Measurements from ENCODE around the gene SPDYC. TPM values are rescaled to one million over a fixed set of nuclear protein-coding genes. Genes with fewer than 3 reads are reported as not detected.

Gene SPDYC
- total RNA-seq, 1 experiment from 2014 or later: not detected

DNA sequence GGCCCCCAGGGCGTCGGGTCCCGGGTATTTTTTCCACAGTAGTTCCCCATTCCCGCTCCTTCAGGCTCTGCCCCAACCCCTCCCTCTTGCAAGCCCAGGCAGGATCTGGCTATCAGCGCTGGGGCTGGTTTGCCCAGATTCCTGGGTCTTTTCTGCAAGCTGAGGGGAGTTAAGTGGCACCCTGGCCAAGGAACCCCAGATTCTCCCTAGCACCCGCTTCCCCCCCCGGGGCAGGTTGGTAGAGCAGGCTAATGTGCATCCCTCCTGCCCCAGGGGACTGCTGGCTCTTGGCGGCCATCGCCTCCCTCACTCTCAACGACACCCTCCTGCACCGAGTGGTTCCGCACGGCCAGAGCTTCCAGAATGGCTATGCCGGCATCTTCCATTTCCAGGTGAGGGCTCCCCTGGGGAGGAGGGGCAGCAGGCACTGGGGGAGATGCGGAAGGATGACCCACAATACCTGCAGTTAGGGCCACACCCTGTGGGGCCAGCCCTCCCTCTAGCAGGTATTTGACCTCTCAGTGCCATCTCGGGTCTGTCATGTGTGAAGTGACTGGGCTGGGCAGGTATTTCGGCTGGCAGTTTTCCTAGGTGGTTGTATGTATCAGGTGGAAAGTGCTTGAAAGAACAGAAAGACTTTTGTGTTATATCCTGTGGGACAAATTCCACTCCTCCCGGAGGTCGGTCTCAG lies 13.3 kb downstream of the SPDYC start:
- H3K4me3 ChIP-seq: no peak overlapping the region
- H3K27me3 ChIP-seq: no peaks in the 10 kb centered on the region
- no peak for DNase-seq
- H3K9me3 ChIP-seq: no peaks in the 10 kb centered on the region
- H3K36me3 ChIP-seq: peaks cover 10% of the 10 kb centered on the region

DNA sequence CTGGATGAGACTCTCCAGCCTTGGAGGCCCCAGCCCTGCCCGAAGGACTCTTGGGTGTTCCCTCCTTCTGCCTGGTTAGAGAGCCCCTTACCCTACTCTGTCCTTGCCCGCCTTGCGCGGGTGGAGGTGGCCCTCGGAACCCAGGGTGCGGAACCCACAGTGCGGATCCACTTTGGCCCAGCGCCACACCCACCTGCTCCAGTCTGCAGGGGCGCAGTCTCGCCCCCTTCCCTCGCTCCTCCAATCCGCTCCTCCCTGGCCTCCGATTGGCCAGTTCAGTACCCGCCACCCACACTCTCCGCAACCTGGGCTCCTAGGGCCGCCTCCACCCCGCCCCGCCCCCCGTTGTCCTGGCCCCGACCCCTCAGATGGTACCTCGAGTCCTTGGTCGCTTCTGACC lies 14.1 kb downstream of the SPDYC start:
- Histone ChIP-seq H3K4me3 (no peak overlapping the region), H3K9me3 (no peaks in the 10 kb centered on the region), H3K36me3 (peaks cover 10% of the 10 kb centered on the region), H3K27me3 (no peaks in the 10 kb centered on the region)
- no peak for DNase-seq

DNA sequence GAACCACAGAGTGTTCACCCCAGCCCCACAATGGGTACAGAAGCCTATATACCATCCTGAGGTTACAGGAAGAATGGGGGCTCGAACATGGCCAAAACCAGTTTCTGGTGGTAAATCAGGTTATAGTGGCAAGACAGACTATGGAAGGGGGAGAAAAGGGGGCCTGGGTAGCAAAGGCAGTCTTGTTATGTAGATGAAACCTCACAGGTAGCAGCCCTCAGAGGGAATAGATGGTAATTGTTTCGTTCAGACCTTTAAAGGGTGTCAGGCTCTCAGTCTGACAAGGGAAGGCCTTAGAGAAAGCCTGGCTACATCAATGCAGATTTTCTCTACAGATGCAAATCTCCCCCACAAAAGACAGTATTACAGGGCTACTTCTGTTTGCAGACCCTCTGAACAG lies 15.1 kb downstream of the SPDYC start:
- peaks cover 13% of the 10 kb centered on the region for H3K36me3 ChIP-seq

DNA sequence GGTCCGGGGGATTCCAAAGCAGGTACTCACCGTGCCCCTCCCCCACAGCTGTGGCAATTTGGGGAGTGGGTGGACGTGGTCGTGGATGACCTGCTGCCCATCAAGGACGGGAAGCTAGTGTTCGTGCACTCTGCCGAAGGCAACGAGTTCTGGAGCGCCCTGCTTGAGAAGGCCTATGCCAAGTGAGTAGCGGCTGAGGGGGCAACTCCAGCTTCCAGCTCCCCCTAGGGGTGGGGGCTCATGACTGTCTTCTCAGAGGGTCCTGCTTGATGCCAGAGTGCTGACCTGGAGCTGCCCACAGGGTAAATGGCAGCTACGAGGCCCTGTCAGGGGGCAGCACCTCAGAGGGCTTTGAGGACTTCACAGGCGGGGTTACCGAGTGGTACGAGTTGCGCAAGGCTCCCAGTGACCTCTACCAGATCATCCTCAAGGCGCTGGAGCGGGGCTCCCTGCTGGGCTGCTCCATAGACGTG lies 15.9 kb downstream of the SPDYC start:
- H3K36me3 ChIP-seq: peaks cover 13% of the 10 kb centered on the region
- H3K9me3 ChIP-seq: no peaks in the 10 kb centered on the region
- DNase-seq: no peak
- no peak overlapping the region for H3K4me3 ChIP-seq
- no peaks in the 10 kb centered on the region for H3K27me3 ChIP-seq

More for the DNA sequence above, 15.1 kb downstream of the SPDYC start:
- DNase-seq: no peak
- H3K9me3 ChIP-seq: no peaks in the 10 kb centered on the region
- H3K27me3 ChIP-seq: no peaks in the 10 kb centered on the region
- H3K4me3 ChIP-seq: no peak overlapping the region

DNA sequence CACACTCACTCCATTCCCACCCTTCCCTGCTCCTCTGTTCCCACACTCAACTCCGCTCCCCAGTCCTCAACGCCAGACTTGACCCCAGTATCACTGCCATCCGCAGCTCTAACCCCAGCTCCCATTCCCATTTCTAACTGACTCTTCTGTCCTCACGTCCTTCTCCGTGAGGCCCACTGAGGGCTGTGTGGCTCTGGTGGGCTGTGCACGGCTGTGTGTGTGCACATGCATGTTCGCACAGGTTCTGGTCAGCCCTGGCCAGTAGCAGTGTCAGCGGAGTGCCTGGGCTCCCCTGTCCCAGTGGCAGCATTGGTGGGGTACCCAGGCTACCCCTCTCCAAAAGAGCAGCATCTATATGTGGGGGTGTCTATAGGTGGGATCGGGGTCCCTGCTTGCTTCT lies 16.7 kb downstream of the SPDYC start:
- H3K36me3 ChIP-seq: peaks cover 15% of the 10 kb centered on the region

DNA sequence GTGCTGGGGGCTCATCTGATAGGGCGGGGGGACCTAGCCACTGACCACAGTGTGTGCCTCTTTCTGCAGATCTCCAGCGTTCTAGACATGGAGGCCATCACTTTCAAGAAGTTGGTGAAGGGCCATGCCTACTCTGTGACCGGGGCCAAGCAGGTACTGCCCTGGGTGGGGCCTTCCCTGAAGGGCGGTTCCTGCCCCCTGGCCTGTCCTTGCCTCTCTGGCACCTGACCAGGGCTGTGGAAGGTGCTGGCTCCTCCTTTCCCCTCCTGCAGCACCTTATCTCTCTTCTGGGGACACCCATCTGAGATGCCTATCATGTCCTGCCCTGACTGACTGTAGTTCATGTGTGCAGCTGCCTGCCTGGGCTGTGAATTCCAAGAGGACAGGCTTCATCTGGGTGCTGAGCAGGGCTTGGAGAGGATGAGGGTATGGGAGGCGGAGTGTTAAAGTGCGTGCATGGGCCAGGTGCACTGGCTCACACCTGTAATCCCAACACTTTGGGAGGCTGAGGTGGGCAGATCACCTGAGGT lies 17.2 kb downstream of the SPDYC start:
- H3K9me3 ChIP-seq: no peaks in the 10 kb centered on the region
- H3K4me3 ChIP-seq: no peak overlapping the region
- peaks cover 18% of the 10 kb centered on the region for H3K36me3 ChIP-seq
- no peaks in the 10 kb centered on the region for H3K27me3 ChIP-seq
- DNase-seq: no peak

More for the DNA sequence above, 16.7 kb downstream of the SPDYC start:
- DNase-seq: no peak
- no peaks in the 10 kb centered on the region for H3K27me3 ChIP-seq
- H3K4me3 ChIP-seq: no peak overlapping the region
- no peaks in the 10 kb centered on the region for H3K9me3 ChIP-seq

DNA sequence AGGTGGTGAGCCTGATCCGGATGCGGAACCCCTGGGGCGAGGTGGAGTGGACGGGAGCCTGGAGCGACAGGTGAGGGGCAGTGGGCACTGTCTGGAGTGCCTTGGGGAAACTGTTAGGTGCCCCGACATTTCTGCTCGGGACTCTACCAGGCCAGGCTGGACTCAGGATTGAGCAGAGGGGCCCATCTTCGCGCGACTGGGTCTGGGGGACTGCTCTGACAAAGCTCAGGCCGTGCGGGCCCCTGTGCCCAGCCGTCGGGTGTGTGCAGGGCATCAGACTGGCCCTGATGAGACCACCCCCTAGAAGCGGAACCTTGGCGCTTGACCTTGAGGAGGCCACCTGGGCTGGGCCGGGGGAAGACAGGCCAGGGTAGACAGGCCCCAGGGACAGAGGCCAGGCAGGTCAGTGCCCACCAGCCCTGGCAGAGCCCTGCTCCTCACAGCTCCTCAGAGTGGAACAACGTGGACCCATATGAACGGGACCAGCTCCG lies 18.0 kb downstream of the SPDYC start:
- H3K36me3 ChIP-seq: peaks cover 18% of the 10 kb centered on the region
- H3K9me3 ChIP-seq: no peaks in the 10 kb centered on the region
- no peak overlapping the region for H3K4me3 ChIP-seq
- DNase-seq: no peak
- no peaks in the 10 kb centered on the region for H3K27me3 ChIP-seq

DNA sequence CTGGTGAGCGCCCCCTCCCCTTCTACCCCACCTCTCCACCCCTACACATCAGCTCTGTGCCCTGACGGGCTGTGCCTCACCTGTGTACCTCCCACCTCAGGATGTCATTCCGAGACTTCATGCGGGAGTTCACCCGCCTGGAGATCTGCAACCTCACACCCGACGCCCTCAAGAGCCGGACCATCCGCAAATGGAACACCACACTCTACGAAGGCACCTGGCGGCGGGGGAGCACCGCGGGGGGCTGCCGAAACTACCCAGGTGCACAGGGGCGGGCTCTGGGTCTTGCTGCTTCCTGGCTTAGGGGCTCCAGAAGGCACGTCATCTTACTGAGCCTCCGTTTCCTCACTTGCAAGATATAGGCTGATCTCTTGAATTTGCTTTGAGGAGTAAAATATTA lies 18.5 kb downstream of the SPDYC start:
- Histone ChIP-seq H3K27me3 (no peaks in the 10 kb centered on the region), H3K4me3 (no peak overlapping the region), H3K36me3 (peaks cover 18% of the 10 kb centered on the region), H3K9me3 (no peaks in the 10 kb centered on the region)
- DNase-seq: no peak

DNA sequence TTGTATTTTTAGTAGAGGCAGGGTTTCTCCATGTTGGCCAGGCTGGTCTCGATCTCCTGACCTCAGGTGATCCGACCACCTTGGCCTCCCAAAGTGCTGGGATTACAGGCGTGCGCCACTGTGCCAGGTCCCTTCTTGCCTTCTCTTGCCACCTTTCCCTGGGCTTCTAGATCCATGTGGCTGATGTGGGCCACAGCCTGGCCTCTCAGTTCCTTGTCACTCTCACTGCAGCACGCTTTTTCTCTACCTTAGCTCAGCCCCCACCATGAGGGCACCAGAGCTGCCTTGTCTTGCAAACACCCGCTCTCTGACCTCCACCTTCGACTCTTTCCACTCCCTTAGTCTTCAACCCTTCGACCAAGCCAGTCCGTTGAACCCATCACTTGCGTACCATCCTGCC lies 19.2 kb downstream of the SPDYC start:
- no peaks in the 10 kb centered on the region for H3K9me3 ChIP-seq
- DNase-seq: no peak
- no peaks in the 10 kb centered on the region for H3K27me3 ChIP-seq
- peaks cover 21% of the 10 kb centered on the region for H3K36me3 ChIP-seq
- no peak overlapping the region for H3K4me3 ChIP-seq

DNA sequence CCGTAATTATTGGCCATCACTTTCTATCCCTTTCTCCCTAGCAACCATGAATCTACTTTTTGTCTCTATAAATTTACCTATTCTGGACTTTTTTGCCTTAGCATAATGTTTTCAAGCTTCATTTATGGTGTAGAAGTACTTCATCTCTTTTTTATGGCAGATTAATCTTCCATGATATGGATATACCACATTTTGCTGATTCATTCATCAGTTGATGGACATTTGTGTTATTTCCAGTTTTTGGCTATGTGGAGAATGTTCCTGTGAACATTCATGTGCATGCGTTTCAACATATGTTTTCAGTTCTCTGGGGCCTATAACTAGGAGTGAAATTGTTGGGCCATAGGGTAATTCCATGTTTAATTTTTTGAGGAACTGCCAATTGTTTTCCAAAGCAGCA lies 24.5 kb downstream of the SPDYC start:
- Histone ChIP-seq H3K9me3 (no peaks in the 10 kb centered on the region), H3K36me3 (peaks cover 23% of the 10 kb centered on the region), H3K4me3 (no peak overlapping the region), H3K27me3 (no peaks in the 10 kb centered on the region)
- no peak for DNase-seq

DNA sequence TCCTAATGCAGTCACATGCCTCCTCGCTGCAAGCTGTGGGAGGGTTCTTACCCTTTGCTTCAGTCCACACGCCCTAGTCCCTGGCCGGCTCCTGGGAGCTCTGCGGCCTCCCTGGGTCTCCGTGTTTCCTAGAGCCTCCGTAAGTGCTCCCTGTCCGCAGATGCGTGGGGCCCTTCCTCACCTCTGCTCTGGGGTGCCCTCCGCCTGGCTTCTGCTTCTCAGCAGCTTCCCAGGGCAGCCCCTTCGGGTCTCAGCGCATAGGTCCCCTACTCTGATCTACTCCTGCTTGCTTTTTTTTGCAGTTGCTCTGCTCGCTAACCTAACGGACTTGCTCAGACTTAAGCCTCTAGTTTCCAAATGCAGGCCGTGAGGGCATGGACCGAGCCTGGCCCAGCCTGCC lies 34.1 kb downstream of the SPDYC start:
- peaks cover 15% of the 10 kb centered on the region for H3K36me3 ChIP-seq
- H3K9me3 ChIP-seq: no peaks in the 10 kb centered on the region
- DNase-seq: no peak
- H3K27me3 ChIP-seq: no peaks in the 10 kb centered on the region
- H3K4me3 ChIP-seq: no peak overlapping the region

DNA sequence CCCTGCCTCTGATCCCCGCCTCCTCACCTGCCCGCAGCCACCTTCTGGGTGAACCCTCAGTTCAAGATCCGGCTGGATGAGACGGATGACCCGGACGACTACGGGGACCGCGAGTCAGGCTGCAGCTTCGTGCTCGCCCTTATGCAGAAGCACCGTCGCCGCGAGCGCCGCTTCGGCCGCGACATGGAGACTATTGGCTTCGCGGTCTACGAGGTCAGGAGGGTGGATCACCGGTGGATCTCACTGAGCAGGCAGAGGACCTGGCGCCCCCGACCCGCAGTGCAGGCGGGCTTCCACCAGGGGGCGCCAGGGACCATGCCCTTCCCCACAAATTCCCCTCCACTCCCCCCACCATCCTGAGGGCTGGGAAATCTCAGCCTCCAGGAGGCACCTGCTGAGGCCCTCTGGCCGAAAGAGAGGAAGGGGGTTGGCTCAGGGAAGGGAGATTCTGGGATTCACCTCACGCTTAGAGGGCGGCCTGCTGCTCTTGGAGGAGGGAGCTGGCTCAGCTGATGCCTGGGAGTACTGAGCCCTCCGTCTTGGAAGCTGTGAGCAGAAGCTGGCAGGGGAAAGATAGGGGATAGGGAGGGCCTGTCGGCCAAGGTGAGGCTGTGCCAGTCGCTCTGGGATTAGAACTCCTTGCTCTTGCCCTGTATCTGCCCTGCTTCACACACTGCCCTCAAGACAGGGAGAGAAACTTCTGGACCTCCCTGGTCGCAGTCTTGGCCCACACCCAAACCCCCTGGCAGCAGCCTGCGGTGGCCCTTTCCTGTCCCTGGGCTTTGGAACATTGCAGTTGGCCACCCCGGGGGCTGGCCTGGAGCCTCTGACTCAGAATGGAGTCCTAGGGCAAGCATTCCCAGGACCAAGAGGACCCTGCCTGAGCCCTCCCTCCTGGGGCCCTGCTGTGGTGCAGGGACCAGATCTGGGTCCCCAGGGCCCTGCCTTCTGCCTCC lies 34.9 kb downstream of the SPDYC start:
- no peak for DNase-seq

DNA sequence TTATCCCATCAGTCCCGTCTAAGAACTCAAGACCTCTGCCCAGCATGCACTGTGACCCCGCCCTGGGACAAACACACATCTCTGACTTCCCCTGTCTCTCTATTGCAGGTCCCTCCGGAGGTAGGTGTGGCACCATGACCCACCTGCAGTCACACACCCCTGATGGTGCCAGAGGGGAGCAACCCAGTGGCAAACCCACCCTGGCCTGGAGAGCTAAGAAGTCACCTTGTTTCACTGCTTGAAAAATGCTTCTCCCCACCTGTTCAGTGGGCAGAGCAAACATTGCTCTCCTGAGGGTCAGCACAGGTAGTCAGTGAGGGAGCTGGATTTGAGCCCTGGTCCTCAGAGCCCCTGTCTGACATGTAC lies 35.6 kb downstream of the SPDYC start:
- no peak for DNase-seq
- Histone ChIP-seq H3K36me3 (peaks cover 20% of the 10 kb centered on the region), H3K9me3 (no peaks in the 10 kb centered on the region), H3K27me3 (no peaks in the 10 kb centered on the region), H3K4me3 (no peak overlapping the region)

More for the DNA sequence above, 34.9 kb downstream of the SPDYC start:
- Histone ChIP-seq H3K27me3 (no peaks in the 10 kb centered on the region), H3K4me3 (no peak overlapping the region), H3K36me3 (peaks cover 15% of the 10 kb centered on the region), H3K9me3 (no peaks in the 10 kb centered on the region)

DNA sequence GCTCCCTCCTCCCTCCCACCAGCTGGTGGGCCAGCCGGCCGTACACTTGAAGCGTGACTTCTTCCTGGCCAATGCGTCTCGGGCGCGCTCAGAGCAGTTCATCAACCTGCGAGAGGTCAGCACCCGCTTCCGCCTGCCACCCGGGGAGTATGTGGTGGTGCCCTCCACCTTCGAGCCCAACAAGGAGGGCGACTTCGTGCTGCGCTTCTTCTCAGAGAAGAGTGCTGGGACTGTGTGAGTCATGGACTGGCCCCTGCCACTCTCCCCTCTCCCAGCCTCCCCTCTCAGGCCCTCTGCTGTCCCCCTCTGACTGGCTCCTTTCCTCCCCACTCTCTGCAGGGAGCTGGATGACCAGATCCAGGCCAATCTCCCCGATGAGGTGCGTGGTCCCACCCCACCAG lies 36.4 kb downstream of the SPDYC start:
- Histone ChIP-seq H3K4me3 (no peak overlapping the region), H3K36me3 (peaks cover 24% of the 10 kb centered on the region), H3K27me3 (no peaks in the 10 kb centered on the region), H3K9me3 (no peaks in the 10 kb centered on the region)
- no peak for DNase-seq

DNA sequence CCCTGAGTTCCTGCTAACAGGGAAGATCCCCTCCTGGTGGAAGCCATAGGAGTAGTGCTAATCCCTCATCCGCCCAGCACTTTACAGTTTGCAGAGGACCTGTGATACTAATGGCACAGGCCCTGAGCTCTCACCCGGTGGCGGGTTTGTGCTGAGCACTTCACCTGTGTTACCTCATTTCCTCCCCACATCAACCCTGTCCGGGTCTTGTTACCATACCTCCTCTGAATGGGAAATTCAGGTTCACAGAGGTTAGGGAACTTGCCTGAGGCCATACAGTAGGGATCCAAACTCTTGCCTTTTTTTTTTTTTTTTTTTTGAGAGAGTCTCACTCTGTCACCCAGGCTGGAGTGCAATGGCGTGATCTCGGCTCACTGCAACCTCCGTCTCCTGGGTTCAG lies 36.9 kb downstream of the SPDYC start:
- H3K4me3 ChIP-seq: no peak overlapping the region
- H3K27me3 ChIP-seq: no peaks in the 10 kb centered on the region
- no peak for DNase-seq
- H3K9me3 ChIP-seq: no peaks in the 10 kb centered on the region
- peaks cover 24% of the 10 kb centered on the region for H3K36me3 ChIP-seq

DNA sequence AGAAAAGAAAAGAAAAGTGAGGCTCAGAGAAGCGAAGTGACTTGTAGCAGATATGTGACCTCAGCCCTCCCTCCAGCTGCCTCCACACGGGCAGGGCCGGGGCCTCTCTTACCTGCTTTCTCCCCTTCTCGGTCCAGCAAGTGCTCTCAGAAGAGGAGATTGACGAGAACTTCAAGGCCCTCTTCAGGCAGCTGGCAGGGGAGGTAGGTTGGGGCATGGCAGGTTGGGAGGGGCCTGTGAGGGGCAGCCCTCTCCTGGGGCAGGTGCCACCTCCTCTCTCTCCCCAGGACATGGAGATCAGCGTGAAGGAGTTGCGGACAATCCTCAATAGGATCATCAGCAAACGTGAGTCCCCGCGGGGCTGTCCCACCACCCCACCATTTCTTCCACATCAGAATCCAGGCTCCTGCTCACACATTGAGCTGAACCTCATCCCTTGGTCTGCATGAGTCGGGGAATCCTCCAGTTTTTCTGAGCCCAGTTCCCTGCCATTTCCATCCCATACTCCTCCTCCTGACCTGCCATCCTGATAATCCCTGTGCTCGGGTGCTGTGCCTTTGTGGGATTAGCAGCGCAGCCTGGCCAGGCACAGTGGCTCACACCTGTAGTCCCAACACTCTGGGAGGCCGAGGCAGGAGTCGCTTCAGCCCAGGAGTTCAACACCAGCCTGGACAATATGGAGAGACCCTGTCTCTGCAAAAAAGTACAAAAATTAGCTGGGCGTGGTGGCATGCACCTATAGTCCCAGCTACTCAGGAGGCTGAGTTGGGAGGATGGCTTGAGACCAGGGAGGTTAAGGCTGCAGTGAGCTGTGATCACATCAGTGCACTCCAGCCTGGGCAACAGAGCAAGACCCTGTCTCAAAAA lies 38.1 kb downstream of the SPDYC start:
- Histone ChIP-seq H3K9me3 (no peaks in the 10 kb centered on the region), H3K36me3 (peaks cover 22% of the 10 kb centered on the region), H3K4me3 (no peak overlapping the region), H3K27me3 (no peaks in the 10 kb centered on the region)
- no peak for DNase-seq

Measured in MG63 (cell line).